ENCODE data around the gene CACNG4. TPM values are rescaled to one million over a fixed set of nuclear protein-coding genes. Genes with fewer than 3 reads are reported as not detected.

Gene CACNG4
- total RNA-seq, 4 donors from 2014 or later, result 0.44 TPM; not detected in 3

DNA sequence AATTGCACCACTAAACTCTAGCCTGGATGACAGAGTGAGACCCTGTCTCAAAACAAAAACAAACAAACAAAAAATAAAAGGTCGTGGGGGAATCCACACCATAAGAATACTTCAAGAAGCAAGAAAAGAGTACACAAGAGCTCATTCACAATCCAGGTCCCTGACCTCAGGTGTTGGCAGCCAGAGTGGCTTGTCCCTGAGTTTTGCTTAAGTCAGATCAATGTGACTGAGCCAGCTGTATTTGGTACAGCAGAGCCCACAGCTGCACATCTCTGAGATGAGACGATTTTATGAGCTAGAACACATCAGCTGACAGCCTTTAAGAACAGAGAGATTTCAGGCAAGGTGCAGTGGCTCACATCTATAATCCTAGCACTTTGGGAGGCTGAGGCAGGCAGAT, 102.2 kb downstream of the CACNG4 start:
- DNase-seq (ENCODE audit: low spot score in 2 of 2), result no peak
- no peaks in the 10 kb centered on the region for H3K27me3 ChIP-seq
- no peak overlapping the region for H3K4me3 ChIP-seq
- 42 to 60% methylated on average over 2 of the region's 2 CpGs for WGBS, 2 donors
- no peaks in the 10 kb centered on the region for H3K4me1 ChIP-seq
- H3K27ac ChIP-seq, result no peak overlapping the region
- TF ChIP-seq POLR2A (IDR thresholded peaks at IDR 0.05) (no peak), EP300 (IDR thresholded peaks at IDR 0.05) (no peak), CTCF (IDR thresholded peaks at IDR 0.05) (no peak)
- H3K9me3 ChIP-seq, result no peaks in the 10 kb centered on the region
- peaks cover 0 to 7% (median 0%) of the 10 kb centered on the region in 3 donors for H3K36me3 ChIP-seq

- Histone ChIP-seq H3K4me3 (no peak overlapping the region), H3K36me3 (peaks cover 0 to 18% (median 0%) of the 10 kb centered on the region in 3 donors), H3K9me3 (no peaks in the 10 kb centered on the region), H3K4me1 (no peaks in the 10 kb centered on the region), H3K27me3 (no peaks in the 10 kb centered on the region), H3K27ac (no peak overlapping the region)
- WGBS, 2 donors, result 82 to 85% methylated on average over 13 of the region's 13 CpGs
- DNase-seq (ENCODE audit: low spot score in 2 of 2), result no peak
- TF ChIP-seq CTCF (IDR thresholded peaks at IDR 0.05) (no peak), POLR2A (IDR thresholded peaks at IDR 0.05) (no peak), EP300 (IDR thresholded peaks at IDR 0.05) (no peak)
Measured at GRCh38 chr17:67067571-67068482, 103.3 kb downstream of the CACNG4 start.

DNA sequence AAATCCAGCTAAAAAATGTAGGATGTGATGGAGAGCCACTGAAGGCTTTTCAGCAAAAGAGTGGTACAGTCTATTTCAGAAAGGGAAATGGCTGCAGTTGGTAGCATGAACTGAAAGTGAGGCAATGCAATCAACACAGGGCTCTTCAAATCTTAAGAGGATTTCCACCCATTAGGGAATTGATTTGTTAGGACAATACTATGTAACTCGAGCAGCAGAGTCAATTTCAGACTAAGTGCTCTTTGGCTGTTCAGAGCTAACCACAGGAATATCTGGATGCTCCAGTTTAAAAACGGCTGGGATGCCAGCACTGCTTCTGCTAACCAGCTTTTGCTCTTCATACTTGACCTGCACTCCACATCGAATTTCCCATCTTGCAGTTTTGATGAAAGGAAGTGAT, 104.5 kb downstream of the CACNG4 start:
- Histone ChIP-seq H3K27me3 (no peaks in the 10 kb centered on the region), H3K27ac (no peak overlapping the region), H3K4me1 (no peaks in the 10 kb centered on the region), H3K36me3 (peaks cover 0 to 21% (median 0%) of the 10 kb centered on the region in 3 donors), H3K9me3 (no peaks in the 10 kb centered on the region), H3K4me3 (no peak overlapping the region)
- 21 to 36% methylated on average over 3 of the region's 3 CpGs for WGBS, 2 donors
- no peak for DNase-seq (ENCODE audit: low spot score in 2 of 2)
- no peak for TF ChIP-seq POLR2A (IDR thresholded peaks at IDR 0.05)
- TF ChIP-seq CTCF (IDR thresholded peaks at IDR 0.05), result no peak
- no peak for TF ChIP-seq EP300 (IDR thresholded peaks at IDR 0.05)

- H3K4me3 ChIP-seq, result no peak overlapping the region
- no peaks in the 10 kb centered on the region for H3K9me3 ChIP-seq
- H3K4me1 ChIP-seq, result no peaks in the 10 kb centered on the region
- H3K27ac ChIP-seq, result no peak overlapping the region
- TF ChIP-seq POLR2A (IDR thresholded peaks at IDR 0.05) (no peak), CTCF (IDR thresholded peaks at IDR 0.05) (no peak), EP300 (IDR thresholded peaks at IDR 0.05) (no peak)
- H3K27me3 ChIP-seq, result no peaks in the 10 kb centered on the region
- peaks cover 0 to 21% (median 0%) of the 10 kb centered on the region in 3 donors for H3K36me3 ChIP-seq
- DNase-seq (ENCODE audit: low spot score in 2 of 2), result no peak
- 74 to 75% methylated on average over 5 of the region's 5 CpGs for WGBS, 2 donors
Measured at GRCh38 chr17:67069603-67070136, 105.2 kb downstream of the CACNG4 start.

- no peaks in the 10 kb centered on the region for H3K9me3 ChIP-seq
- no peaks in the 10 kb centered on the region for H3K4me1 ChIP-seq
- no peak overlapping the region for H3K4me3 ChIP-seq
- peaks cover 0 to 35% (median 0%) of the 10 kb centered on the region in 3 donors for H3K36me3 ChIP-seq
- no peak overlapping the region for H3K27ac ChIP-seq
- H3K27me3 ChIP-seq, result no peaks in the 10 kb centered on the region
- TF ChIP-seq POLR2A (IDR thresholded peaks at IDR 0.05) (no peak), EP300 (IDR thresholded peaks at IDR 0.05) (no peak), CTCF (IDR thresholded peaks at IDR 0.05) (no peak)
- DNase-seq (ENCODE audit: low spot score in 2 of 2), result no peak
Measured at GRCh38 chr17:67071595-67071994, 107.1 kb downstream of the CACNG4 start.
